Hindlimb muscle (tissue), 1 donor: Measurements from ENCODE around the gene SNAP29. TPM values are rescaled to one million over a fixed set of nuclear protein-coding genes. Genes with fewer than 3 reads are reported as not detected.
A peak's percentile ranks its signal among the peaks of the same experiment; 100 is the strongest.
"Not testable (repeated sequence)": the region's sequence is repeated elsewhere in the genome, so short reads cannot be mapped to it uniquely, and the experiment has no call there.

Experiments
- DNase-seq: peaks from one replicate; pipeline ENCODE4 v3.0.0-alpha.2; 2013
- polyA plus RNA-seq: library from polyadenylated mRNA; unstranded; fragments of 120-200 nt; gene quantifications from one replicate; pipeline ENCODE4 v1.2.1, GENCODE V29; 2013; ENCODE audit not compliant: insufficient read length

SNAP29 gene
- polyA plus RNA-seq, 1 donor: 22.6 TPM

DNA sequence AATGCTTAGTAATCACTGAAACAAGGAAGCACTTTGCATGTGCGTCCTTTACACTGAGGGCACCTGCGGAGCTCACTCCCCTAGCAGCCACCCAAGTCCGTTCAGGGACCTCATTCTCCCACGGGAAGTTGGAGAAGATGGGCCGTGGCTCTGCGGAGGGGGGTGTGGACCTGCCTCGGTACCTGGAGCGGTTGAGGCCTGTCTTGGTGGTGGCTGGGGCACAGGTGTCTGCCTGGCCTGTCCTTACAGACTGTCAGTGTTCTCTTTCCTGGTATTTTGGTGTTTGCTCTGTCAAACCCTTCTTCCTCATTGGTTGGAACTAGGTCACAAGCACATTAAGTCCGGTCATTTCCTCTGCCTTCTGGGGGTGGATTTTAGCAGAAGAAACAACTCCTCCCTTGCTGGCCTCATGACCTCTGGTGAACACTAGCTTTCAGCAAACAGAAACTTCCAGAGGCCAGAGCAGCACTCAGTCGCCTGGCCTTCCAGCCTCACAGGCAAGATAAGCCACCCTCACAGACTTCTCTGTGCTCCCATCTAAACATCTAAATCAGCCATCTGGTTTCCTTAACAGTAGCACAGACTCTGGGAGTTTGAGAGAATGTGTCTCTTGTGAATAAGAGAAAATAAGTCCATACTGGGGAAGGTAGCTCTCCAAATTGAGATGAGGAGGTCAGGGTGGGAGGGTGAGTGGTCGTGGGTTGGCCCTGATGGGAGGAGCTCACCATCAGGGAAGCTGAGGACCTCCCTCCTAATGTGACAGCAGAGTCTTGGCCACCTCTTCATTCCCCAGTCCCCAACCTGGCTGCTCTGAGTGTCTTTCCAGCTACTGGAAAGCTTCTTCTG lies 8.6 kb downstream of the SNAP29 start:
- peak; percentile 32 for DNase-seq

DNA sequence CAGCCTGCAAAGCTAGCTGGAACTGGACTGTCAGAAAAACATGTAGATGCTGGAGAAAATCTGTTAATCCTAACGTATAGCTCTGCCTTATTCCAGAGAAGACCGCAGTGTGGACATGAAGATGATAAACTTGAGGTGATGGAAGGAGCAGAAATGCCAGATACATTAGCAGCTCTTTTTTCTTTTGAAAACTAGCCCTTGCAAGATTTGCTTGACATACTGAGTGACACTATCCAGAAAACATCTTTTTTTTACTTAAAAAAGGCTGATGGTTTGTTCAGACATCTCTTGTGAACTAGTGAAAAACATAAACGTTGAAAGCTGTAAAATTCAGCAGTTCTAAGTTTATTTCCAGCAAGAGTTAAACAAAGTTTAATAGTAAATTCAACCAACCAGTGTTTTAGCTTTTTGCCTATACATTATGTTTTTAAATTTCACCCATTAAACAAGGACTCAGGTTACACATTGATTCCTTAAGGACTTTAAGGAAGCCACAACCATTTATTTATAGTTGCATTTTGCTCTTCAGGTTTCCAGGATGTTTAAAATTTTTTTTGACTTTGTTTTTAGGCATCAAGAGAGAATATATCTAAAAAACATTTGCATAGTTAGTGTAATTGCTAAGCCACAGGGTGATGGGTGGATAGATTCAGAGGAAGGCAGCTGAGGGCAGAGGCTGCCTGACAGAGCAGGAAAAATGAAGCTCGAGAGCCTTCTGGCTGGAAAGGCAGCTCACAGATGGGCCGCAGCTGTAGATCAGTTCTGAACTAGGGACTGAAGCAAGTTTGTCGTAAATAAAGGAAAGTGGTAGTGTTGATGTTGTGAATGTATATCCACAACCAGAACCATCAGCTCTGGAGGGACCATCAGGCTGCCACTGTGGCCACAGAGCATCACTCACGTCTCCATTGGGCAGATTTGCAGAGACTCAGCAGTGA lies 9.5 kb downstream of the SNAP29 start:
- no peak for DNase-seq

DNA sequence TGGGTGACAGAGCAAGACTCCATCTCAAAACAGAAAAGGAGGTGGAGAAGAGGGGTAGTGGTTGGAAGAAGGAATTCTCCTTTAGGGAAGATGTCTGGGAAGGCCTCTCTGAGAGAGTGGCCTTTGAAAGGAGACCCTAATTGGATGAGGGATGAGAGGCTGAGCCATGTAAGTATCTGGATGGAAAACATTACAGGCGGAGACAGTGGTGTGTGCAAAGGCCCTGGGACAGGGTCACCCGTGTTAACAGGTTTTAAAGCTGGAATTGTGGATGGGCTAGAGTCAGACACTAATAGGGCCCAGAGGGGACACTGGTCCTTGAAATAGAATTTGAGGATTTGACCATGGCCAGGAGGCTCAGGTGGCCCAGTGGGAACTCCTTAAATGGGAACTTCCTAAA lies 10.4 kb downstream of the SNAP29 start:
- DNase-seq: no peak

DNA sequence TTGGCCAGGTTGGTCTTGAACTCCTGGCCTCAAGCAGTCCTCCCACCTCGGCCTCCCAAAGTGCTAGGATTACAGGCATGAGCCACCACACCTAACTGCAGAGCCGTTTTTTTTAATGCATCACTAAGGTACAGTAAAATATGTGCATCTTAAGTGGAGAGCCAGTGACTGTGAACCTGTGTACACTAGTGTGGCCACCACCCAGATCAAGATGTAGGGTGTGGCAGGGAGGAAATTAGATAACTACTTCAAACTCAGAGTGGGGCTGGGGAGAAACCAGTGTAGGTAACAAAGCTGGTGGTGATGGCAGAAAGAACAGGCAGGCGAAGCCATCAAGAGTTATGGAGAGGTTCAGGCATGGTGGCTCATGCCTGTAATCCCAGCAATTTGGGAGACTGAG lies 14.4 kb downstream of the SNAP29 start:
- DNase-seq: no peak

DNA sequence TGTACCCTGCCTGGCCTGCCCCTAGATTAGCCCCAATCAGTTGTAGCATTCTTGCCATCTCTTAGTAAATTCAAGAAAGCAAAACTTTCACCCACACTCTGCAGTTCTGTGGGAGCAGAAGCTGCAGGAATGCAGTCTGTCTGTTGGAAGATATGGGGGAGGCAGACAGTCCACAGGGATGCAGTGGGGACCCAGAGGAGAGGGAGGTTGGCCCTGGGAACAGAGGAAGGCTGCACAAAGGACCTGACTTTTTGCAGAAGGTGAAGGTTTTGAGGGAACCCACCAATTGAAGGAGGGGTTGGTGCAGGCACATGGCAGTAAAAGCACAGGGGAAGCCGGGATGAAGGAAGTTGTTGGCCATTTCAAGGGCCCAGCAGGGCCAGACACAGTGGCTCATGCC lies 16.5 kb downstream of the SNAP29 start:
- DNase-seq: no peak

DNA sequence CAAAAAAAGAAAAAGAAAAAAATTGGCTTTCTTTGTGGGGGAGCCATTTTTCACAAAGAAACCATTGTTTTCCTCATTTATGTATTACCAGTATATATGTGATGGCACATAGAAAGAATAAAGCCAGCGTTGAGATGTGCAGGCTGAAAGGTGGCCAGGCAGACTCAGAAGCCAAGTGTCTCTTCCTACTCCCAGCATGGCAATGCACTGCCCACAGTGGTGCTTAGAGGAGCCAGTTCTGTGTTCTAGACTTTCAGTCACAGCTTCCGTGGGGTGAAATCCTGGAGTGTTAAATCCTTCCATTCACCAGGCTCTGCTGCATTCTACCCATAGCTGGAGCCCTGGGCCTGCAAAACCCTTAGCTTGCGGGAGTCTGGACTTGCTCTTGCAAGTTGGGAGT lies 18.9 kb downstream of the SNAP29 start:
- DNase-seq: no peak

DNA sequence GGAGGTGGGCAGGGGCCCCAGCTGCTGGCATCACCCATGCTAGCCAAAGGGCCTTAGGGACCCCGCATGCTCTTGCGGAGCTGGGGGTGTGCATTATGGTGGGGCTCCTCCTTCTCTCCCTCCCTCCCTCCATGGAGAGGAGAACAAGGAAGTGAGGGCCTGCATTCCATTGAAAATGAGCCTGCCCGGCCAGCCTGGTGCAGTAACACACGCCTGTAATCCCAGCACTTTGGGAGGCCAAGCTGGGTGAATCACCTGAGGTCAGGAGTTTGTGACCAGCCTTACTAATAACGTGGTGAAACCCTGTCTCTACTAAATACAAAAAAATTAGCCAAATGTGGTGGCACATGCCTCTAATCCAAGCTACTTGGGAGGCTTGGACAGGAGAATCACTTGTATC lies 22.4 kb downstream of the SNAP29 start:
- no peak for DNase-seq

DNA sequence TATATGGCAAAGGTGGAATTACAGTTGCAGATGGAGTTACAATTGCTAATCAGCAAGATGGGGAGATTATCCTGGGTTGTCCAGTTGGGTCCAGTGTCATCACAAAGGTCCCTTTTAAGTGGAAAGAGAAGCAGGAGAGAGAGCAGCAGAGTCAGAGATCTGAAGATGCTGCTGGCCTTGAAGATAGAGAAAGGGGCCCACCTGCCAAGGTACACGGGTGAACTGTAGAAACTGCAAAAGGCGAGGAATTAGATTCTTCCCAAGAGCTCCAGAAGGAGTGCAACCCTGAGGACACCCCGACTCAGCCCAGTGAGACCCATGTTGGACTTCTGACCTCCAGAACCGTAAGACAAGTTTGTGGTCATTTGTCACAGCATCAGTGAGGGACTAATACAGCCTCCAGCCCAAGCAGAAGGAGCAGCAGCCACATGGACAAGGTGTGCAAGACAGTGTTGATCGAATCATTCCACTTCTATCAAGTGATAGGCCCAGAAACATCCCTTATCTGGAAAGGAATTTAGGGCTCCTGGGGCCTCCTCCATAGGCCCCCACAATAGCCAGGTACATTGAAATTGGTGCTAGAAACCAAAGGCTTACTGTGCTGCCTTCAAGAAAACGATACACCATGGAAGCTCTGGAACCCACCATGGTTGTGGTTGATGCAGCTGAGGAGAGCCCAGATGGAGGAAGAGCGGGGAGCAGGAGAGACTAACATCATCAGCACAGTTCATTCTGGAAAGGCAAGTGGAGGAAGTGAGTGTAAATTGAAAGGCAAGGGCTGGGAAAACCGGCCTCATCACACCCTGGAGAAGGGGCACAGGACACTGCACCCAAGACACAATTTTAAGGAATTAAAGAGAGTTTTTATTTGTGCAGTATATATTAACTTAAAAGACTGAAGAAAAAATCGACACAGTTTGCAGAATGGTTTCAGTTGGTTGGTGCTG lies 23.3 kb downstream of the SNAP29 start:
- DNase-seq: no peak

DNA sequence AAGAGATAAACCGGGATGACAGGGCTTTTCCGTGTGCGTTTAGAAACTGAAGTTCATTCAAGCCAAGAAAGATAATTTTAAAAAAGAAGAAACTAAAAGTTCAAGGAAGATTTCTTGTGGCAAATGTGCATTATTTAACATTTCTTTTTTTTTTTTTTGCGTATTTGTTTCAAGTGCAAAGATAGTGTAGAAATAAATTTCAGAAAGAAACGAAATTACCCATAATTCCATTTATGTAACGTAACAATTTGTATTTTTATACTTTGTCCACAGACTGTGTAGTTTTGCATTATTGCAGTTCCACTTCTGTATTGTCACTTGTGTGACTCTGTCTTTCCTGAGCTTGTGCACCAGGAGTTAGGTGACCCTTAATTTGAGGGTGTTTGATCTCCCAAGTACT lies 24.0 kb downstream of the SNAP29 start:
- DNase-seq: no peak

DNA sequence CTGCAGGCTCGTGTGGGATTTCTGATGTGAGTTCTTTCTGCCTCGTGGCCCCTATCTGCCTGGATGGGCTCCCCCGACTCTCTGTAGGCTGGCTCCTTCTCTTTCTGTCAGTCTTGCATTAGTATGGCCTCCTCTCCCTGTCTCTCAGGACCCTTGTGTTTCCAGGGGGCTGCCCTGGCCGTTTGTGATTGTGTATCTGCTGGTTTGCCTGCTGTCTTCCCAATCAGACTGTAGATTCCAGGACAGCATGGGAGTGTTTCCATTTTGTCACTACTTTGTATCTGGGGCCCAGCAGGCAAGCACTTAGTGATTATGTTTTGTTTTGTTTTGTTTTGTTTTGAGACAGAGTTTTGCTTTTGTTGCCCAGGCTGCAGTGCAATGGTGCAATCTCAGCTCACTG lies 25.6 kb downstream of the SNAP29 start:
- no peak for DNase-seq

DNA sequence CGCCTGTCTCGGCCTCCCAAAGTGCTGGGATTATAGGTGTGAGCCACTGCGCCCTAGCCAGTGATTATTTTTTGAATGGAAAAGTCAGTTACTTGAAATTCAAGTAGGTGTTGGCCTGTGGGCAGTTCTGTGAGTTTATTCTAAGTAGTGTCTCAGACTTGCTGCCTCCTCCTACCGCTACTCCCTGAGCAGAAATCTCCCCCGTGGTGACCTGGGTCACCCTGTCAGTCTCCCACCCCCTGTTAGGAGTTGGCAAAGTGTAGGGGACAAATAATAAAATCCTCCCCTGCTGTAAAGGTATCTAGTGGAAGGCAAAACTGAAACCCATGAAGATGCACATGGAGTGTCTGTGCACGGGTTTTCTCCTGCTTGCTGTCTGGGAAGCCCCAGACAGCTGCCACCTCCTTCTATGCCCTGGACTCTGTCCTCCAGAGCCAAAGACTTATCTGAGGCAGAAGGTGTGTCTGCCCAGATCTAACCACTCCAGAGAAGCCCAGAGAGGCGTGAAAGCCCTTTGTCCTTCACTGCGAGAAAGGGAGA lies 26.3 kb downstream of the SNAP29 start:
- no peak for DNase-seq

DNA sequence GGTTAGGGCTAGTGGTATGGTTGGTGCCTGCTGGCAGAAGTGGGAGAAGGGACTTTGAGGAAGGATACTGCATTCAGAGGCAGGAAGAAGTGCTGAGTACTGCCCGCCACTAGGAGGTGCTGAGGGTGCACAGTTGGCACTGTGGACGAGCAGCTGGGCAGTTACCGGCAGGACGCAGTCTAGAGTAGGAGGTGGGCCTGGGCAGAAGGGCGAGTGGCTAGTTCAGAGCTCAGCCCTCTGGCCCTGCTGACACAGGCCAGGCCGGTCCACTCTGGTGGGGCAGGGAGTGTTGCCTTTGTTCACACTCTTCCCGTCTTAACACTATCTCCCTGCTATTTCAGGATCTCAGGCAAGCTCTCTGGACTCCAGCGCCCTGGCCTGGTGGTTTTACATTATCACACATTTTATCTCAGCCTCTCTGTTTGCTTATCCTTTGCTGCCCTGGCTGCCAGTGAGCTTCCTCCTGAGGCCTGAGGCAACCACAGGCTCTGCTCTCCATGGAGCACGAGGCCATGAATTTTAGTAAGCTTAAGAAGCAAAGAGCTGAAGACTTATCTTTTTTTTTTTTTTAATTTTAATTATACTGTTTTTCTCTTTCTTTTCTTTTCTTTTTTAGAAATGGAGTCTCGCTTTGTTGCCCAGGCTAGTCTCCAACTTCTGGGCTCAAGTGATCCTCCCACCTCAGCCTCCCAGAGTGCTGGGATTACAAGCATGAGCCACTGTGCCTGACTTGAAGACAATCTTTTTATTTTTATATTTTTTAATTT lies 26.9 kb downstream of the SNAP29 start:
- DNase-seq: peak; percentile 32

DNA sequence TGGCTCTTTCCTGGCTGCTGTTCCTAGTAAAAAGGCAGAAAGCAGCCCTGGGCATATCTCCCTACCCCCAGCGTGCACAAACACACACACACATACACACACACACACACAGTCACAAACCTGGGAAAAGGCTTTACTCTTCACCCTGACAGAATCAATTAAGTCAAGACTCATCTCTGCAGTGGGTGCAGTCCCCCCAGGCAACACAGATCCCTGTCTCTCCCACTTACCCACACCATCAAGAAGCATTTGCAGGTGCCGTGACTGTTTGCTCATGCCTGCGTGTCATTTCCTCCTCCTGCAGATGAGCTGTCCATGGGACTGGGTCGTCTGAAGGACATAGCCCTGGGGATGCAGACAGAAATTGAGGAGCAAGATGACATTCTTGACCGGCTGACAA lies 28.6 kb downstream of the SNAP29 start:
- DNase-seq: no peak

DNA sequence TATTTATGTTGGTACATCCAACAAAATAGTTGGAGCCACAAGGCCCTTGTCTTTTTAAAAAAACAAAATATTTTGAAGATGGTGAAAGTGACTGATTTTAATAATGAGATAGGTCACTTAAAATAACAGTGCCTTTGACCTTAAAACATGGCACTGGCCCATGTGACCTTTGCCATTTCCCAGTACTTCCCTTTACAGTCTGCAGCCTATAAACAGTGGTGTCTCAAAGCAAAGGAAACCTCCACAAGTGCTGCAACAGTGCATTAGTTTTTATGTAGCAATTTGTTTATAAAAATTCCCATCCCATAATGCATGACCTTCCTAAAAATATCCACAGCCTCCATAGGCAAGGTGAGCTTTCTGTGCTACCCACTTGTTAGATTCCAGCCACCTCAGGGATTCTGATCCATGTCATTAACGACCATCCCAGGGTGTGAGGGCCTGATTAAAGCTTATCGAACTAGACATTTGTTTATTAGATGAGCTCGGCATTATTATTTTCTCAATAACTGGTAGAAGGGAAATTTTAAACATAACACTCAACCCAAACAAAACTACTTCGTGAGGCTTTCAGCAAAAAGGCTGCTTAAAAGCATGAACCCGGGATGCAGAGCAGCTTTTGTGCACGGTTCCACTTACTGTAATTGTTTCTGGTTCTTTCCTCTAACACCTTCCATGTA lies 30.4 kb downstream of the SNAP29 start:
- no peak for DNase-seq

DNA sequence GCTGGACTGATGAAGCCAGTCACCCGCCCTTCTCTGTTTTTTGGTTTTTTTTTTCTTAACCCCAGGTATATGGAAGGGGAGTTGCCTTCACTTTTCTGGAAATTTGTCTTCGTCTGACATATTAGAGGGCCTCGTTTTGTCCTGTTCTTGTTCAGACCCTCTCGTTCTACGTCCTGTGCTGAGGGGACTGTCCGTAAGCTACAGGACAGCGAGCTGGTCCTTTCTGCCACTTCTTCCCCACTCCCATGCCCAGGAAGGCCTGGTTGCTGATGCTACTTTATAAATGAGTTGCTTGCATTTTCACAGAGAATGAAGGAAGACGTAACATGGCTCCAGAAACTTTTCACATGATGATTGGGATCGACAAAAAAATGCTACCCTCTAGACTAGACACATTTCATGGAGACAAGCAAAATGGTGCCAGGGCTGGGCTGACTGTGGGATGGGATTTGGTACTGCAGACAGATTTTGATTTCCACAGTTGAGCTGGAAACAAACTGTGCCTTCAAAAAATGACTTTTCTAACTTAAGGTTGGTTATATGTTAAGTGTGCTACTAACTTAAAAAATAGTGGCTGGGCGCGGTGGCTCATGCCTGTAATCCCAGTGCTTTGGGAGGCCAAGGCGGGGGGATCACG lies 31.2 kb downstream of the SNAP29 start:
- no peak for DNase-seq

DNA sequence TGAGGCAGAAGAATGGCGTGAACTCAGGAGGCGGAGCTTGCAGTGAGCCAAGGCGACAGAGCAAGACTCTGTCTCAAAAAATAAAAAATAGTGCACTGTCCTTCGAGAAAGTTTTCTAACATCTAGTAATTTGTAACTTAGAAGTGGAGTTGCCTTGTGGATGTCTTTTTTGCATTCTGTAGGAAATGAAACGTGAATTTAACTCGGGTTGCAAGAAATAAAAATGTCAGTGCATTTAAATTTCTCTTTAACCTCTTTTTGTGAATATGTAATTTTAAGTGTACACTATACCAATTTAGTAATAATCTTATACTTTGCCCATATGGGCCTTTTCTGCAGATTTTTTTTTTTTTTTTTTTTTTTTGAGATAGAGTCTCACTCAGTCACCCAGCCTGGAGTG lies 32.2 kb downstream of the SNAP29 start:
- DNase-seq: no peak

DNA sequence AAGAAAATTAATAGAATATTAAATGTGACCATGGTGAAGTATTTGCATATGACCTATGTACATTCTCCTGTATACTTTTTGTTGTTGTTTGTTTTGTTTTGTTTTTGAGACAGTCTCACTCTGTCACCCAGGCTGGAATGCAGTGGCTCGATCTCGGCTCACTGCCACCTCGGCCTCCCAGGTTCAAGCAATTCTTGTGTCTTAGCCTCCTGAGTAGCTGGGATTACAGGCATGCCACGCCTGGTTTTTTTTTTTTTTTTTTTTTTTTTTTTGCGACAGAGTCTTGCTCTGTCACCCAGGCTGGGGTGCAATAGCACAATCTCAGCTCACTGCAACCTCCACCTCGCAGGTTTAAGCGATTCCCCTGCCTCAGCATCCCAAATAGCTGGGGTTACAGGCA lies 38.9 kb downstream of the SNAP29 start:
- not testable (repeated sequence) for DNase-seq

DNA sequence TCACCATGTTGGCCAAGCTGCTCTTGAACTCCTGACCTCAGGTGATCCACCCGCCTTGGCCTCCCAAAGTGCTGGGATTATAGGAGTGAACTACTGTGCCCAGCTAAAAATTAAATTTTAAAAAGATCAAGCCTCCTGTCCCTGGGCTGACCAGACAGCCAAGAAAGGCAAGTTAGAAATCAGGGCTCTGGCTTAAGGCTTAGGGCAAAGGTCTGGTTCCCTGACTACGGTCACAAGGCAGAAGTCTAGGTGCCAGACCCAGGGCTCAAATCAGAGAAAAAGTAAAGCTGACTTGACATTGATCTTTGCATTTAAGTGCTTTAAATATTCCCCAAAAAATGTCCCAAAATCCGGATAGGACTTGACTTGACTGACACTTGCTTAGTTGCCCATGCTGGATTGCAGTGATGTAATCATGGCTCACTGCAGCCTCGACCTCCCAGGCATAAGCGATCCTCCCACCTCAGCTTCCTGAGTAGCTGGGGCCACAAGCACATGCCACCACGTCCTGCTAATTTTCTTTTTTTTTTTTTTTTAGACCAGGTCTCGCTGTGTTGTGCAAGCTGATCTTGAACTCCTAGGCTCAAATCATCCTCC lies 41.1 kb downstream of the SNAP29 start:
- DNase-seq: no peak

DNA sequence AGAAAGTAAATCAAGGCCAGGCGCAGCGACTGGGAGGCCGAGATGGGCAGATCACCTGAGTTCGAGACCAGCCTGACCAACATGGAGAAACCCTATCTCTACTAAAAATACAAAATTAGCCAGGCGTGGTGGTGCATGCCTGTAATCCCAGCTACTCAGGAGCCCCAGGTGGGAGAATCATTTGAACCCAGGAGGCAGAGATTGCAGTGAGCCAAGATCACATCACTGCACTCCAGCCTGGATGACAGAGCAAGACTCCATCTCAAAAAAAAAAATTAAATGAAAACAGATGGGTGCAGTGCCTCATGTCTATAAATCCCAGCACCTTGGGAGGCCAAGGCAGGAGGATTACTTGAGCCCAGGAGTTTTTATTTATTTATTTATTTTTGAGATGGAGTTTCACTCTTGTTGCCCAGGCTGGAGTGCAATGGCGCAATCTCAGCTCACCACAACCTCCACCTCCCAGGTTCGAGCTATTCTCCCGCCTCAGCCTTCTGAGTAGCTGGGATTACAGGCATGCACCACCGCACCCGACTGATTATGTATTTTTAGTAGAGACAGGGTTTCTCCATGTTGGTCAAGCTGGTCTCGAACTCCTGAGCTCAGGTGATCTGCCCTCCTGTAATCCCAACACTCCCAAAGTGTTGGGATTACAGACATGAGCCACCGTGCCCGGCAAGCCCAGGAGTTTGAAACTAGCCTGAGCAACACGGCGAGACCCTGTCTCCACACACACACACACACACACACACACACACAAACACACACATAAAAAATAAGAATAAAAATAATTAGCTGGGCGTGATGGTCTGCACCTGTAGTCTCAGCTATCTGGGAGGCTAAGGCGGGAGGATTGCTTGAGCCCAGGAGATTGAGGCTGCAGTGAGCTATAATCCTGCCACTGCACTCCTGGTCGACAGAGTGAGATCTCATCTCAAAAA lies 42.6 kb downstream of the SNAP29 start:
- DNase-seq: not testable (repeated sequence)
